HG03354 (cell line): ENCODE results near the gene PRPH.

ENCODE experiments used
- ATAC-seq: cut with Tn5 transposase; IDR thresholded peaks from one replicate; pipeline ENCODE4 v1.9.1; 2021; ENCODE audit warnings: mild to moderate bottlenecking; ENCODE audit not compliant: unreplicated experiment, poor library complexity, severe bottlenecking

Gene PRPH

GRCh38 chr12:49342914-49343731 is 48.2 kb downstream of the PRPH start:
- ATAC-seq, result no peak

- ATAC-seq, result no peak
Measured at GRCh38 chr12:49344486-49345050, 49.6 kb downstream of the PRPH start.

- ATAC-seq, result no peak
Measured at GRCh38 chr12:49345051-49345824, 50.3 kb downstream of the PRPH start.

GRCh38 chr12:49345825-49346658 is 51.1 kb downstream of the PRPH start:
- ATAC-seq, result no peak

GRCh38 chr12:49346659-49347310 is 51.8 kb downstream of the PRPH start, which contains the start of gene DNAJC22:
TSS of gene DNAJC22 (plus strand) at chr12:49346888. CDS start at chr12:49348873, 1,985 bp downstream.
- no peak for ATAC-seq

- no peak for ATAC-seq
Measured at GRCh38 chr12:49347311-49348193, 52.6 kb downstream of the PRPH start.
